Osteocyte (in vitro differentiated cells): ENCODE data around the gene NHLH2. TPM values are rescaled to one million over a fixed set of nuclear protein-coding genes. Genes with fewer than 3 reads are reported as not detected.

Experiments
- DNase-seq: peaks from one replicate; pipeline ENCODE4 v3.0.0; 2021; ENCODE audit warnings: mixed read lengths; ENCODE audit not compliant: unreplicated experiment; ENCODE audit errors: extremely low spot score
- H3K27ac Mint-ChIP-seq: one replicate; pipeline ENCODE4 v1.8.0; 2021; ENCODE audit warnings: mild to moderate bottlenecking, mixed read lengths; ENCODE audit not compliant: unreplicated experiment
- H3K27me3 Mint-ChIP-seq: one replicate; pipeline ENCODE4 v1.8.0; 2021; ENCODE audit warnings: mixed read lengths; ENCODE audit not compliant: unreplicated experiment
- H3K36me3 Mint-ChIP-seq: one replicate; pipeline ENCODE4 v1.8.0; 2021; ENCODE audit warnings: mixed read lengths; ENCODE audit not compliant: unreplicated experiment
- H3K4me1 Mint-ChIP-seq: one replicate; pipeline ENCODE4 v1.8.0; 2021; ENCODE audit warnings: mixed read lengths; ENCODE audit not compliant: unreplicated experiment
- H3K4me3 Mint-ChIP-seq: one replicate; pipeline ENCODE4 v1.8.0; 2021; ENCODE audit warnings: mild to moderate bottlenecking, moderate library complexity, mixed read lengths; ENCODE audit not compliant: unreplicated experiment
- H3K9me3 Mint-ChIP-seq: one replicate; pipeline ENCODE4 v1.8.0; 2021; ENCODE audit warnings: mixed read lengths; ENCODE audit not compliant: unreplicated experiment
- total RNA-seq: library from RNA; stranded (reverse); gene quantifications from 2 replicates; pipeline ENCODE4 v1.2.1, GENCODE V29; 2021
- TF ChIP-seq, protein P1 (sequence below): fragments of 200-600 bp; sonication (generic); IDR thresholded peaks from 2 replicates; pipeline ENCODE4 v1.5.0; 2021; ENCODE audit warnings: antibody characterized with exemption, mild to moderate bottlenecking, moderate library complexity

The NHLH2 gene
- total RNA-seq, 1 donor from 2014 or later: not detected

GRCh38 chr1:115854005-115854404, 13.1 kb upstream of the NHLH2 start:
- Mint-ChIP-seq H3K36me3 (no peaks in the 10 kb centered on the region), H3K9me3 (peaks cover 9% of the 10 kb centered on the region), H3K4me1 (no peaks in the 10 kb centered on the region), H3K27ac (no peak overlapping the region), H3K4me3 (no peak overlapping the region), H3K27me3 (peaks cover 70% of the 10 kb centered on the region)
- no peak for DNase-seq
- TF ChIP-seq, protein P1, sequence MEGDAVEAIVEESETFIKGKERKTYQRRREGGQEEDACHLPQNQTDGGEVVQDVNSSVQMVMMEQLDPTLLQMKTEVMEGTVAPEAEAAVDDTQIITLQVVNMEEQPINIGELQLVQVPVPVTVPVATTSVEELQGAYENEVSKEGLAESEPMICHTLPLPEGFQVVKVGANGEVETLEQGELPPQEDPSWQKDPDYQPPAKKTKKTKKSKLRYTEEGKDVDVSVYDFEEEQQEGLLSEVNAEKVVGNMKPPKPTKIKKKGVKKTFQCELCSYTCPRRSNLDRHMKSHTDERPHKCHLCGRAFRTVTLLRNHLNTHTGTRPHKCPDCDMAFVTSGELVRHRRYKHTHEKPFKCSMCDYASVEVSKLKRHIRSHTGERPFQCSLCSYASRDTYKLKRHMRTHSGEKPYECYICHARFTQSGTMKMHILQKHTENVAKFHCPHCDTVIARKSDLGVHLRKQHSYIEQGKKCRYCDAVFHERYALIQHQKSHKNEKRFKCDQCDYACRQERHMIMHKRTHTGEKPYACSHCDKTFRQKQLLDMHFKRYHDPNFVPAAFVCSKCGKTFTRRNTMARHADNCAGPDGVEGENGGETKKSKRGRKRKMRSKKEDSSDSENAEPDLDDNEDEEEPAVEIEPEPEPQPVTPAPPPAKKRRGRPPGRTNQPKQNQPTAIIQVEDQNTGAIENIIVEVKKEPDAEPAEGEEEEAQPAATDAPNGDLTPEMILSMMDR: no peak

- DNase-seq: no peak
- no peaks in the 10 kb centered on the region for H3K36me3 Mint-ChIP-seq
- no peak overlapping the region for H3K27ac Mint-ChIP-seq
- TF ChIP-seq, protein P1: no peak
- no peaks in the 10 kb centered on the region for H3K4me1 Mint-ChIP-seq
- H3K4me3 Mint-ChIP-seq: no peak overlapping the region
- H3K27me3 Mint-ChIP-seq: peaks cover 62% of the 10 kb centered on the region
- peaks cover 9% of the 10 kb centered on the region for H3K9me3 Mint-ChIP-seq
These were observed 10.0 kb upstream of the NHLH2 start for GRCh38 chr1:115850937-115851336.

DNA sequence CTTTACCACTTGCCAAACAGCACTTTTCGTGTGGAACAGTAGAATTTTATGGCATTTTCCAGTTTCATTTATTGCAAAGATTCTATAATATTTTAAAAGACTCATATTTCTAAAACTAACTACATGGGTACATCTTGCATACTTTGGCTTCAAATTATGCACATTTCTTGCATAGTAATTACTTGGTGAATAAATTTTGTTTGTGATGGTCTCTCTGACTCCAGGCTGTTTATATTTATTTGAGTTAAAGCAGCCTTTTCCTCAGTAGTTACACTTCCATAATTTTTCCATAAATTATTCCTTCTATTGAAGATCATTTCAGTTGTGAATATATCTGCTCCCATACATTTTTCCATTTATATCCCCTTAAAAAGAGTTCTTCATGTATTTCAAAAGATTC, 6.9 kb upstream of the NHLH2 start:
- Mint-ChIP-seq H3K4me1 (no peaks in the 10 kb centered on the region), H3K27me3 (peaks cover 62% of the 10 kb centered on the region)

DNA sequence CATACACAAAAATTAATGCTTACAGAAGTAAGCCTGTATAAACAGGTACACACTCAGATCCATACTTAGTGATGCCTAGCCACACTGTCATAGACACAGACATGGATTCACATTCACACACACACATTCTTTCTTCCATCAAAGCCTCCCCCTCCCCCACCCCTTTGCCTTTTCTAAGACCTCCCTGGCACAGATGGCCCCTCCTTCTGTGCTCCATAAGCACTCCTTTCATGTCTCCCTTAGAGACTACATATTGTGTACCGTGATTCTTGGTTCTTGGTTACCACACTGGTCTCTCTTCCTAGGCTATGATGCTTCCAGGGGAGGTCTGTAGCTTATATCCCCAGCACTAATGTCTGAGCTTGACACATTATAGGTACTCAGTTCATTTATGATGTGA, 2.0 kb upstream of the NHLH2 start:
- Mint-ChIP-seq H3K4me1 (peaks cover 4% of the 10 kb centered on the region), H3K9me3 (no peaks in the 10 kb centered on the region), H3K4me3 (no peak overlapping the region), H3K27me3 (peaks cover 62% of the 10 kb centered on the region), H3K36me3 (peaks cover 2% of the 10 kb centered on the region), H3K27ac (no peak overlapping the region)
- no peak for DNase-seq
- TF ChIP-seq, protein P1: no peak

More for the DNA sequence above, 6.9 kb upstream of the NHLH2 start:
- TF ChIP-seq, protein P1: no peak
- no peak for DNase-seq
- Mint-ChIP-seq H3K36me3 (no peaks in the 10 kb centered on the region), H3K27ac (no peak overlapping the region), H3K9me3 (no peaks in the 10 kb centered on the region), H3K4me3 (no peak overlapping the region)

DNA sequence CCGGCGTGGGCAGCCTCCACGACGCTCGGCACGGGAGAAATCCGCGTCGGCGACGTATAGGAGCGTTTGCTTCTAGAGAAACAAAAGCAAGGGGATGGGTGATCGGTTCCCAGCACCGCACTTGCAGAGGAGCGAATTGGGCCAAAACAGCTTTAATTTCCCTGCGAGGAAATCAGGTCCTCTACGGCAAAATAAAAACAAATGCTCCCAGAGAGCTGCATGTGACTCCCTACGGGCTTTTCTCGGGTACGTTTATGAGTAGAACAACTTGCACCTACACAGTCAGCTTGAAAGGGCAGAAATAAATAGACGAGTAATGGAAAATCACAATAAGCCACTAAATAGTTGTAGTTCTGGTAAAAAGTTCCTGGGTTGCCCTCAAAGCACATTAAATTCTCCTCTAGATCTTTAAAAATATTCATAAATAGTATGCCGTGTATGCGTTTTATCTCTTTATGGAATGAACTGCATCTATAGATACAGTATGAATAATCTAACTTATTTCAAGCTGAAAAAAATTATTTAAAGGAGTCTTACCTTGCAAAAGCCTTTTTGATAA, 1.2 kb downstream of the NHLH2 start:
- Mint-ChIP-seq H3K4me3 (peak overlapping the region; percentile 72), H3K9me3 (no peaks in the 10 kb centered on the region), H3K27ac (no peak overlapping the region)

More for the DNA sequence above, 1.2 kb downstream of the NHLH2 start:
- Mint-ChIP-seq H3K36me3 (peaks cover 2% of the 10 kb centered on the region), H3K27me3 (peaks cover 79% of the 10 kb centered on the region), H3K4me1 (peaks cover 7% of the 10 kb centered on the region)
- no peak for DNase-seq
- TF ChIP-seq, protein P1: no peak
